GM12873 (cell line): Measurements from ENCODE around the gene SLC2A9.

Source experiments
- CTCF ChIP-seq: IDR thresholded peaks from 2 replicates; pipeline ENCODE4 v1.5.1; 2012; ENCODE audit warnings: low read depth, mild to moderate bottlenecking, moderate library complexity, low read length, control low read depth; ENCODE audit not compliant: insufficient read depth; ENCODE audit errors: missing control alignments

The SLC2A9 gene

GRCh38 chr4:9893329-9894108, 127.8 kb downstream of the SLC2A9 start:
- no peak for TF ChIP-seq CTCF

- no peak for TF ChIP-seq CTCF
Observed at GRCh38 chr4:9891740-9892139, 129.6 kb downstream of the SLC2A9 start.

- no peak for TF ChIP-seq CTCF
Observed at GRCh38 chr4:9891056-9891455, 130.2 kb downstream of the SLC2A9 start.

GRCh38 chr4:9889306-9889705, 132.0 kb downstream of the SLC2A9 start:
- TF ChIP-seq CTCF = no peak

- no peak for TF ChIP-seq CTCF
Observed at GRCh38 chr4:9885958-9886357, 135.3 kb downstream of the SLC2A9 start.

- no peak for TF ChIP-seq CTCF
Observed at GRCh38 chr4:9880406-9881197, 140.7 kb downstream of the SLC2A9 start.

- no peak for TF ChIP-seq CTCF
Observed at GRCh38 chr4:9877123-9877522, 144.2 kb downstream of the SLC2A9 start.
